ENCODE data around the gene CD44. TPM values are rescaled to one million over a fixed set of nuclear protein-coding genes. Genes with fewer than 3 reads are reported as not detected.

The CD44 gene
- total RNA-seq, 3 donors from 2014 or later (not counting 1 experiment from before 2014, with no cell fraction given): 354 to 638 (median 490) TPM

DNA sequence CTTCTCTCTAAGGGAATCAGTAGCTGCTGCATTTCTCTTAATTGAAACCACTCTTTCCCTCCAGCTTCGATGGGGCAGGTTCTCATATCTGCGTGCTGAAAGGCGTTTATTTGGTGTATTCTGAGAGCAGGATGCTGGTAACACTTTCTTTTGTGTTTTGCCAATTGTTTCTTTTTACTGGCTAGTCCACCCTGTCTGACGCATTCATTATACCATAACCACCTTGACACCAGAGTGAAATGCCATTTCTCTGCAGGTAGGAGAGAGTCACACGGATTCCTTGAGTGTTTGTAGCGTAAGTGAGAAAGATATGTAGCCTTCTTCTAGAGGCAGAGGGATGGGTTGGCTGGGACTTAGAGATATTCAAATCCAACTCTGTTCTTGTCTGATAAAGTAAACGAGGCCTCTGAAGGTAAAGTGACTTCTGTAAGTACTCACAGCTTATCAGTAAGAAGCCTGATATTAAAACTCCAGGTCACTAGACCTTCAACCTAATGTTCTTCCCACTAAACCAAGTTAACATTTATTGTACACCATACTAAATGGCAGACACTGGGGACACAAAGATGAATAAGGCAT lies 21.4 kb downstream of the CD44 start:
- intact Hi-C loops (cut with micrococcal nuclease): no loop called here
- Histone ChIP-seq H3K4me1 (ENCODE audit: control insufficient read depth, insufficient read depth, low read length) (peaks cover 68% of the 10 kb centered on the region), H3K36me3 (ENCODE audit: control insufficient read depth, insufficient read depth, low read length) (peaks cover 18% of the 10 kb centered on the region), H3K9me3 (ENCODE audit: control insufficient read depth, insufficient read depth, low read length) (no peaks in the 10 kb centered on the region), H3K4me3 (ENCODE audit: low read length) (no peak overlapping the region), H3K27ac (ENCODE audit: low read length) (peak overlapping the region; percentile 56), H3K27me3 (ENCODE audit: control insufficient read depth, insufficient read depth, low read length) (no peaks in the 10 kb centered on the region)
- peak; percentile 49 to 68 (median 67) for ATAC-seq
- TF ChIP-seq, protein P1, sequence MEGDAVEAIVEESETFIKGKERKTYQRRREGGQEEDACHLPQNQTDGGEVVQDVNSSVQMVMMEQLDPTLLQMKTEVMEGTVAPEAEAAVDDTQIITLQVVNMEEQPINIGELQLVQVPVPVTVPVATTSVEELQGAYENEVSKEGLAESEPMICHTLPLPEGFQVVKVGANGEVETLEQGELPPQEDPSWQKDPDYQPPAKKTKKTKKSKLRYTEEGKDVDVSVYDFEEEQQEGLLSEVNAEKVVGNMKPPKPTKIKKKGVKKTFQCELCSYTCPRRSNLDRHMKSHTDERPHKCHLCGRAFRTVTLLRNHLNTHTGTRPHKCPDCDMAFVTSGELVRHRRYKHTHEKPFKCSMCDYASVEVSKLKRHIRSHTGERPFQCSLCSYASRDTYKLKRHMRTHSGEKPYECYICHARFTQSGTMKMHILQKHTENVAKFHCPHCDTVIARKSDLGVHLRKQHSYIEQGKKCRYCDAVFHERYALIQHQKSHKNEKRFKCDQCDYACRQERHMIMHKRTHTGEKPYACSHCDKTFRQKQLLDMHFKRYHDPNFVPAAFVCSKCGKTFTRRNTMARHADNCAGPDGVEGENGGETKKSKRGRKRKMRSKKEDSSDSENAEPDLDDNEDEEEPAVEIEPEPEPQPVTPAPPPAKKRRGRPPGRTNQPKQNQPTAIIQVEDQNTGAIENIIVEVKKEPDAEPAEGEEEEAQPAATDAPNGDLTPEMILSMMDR (IDR thresholded peaks at IDR 0.05): no peak
- no peaks in the 10 kb centered on the region for H3K9me3 Mint-ChIP-seq
- peaks cover 85 to 93% of the 10 kb centered on the region in 2 donors for H3K4me1 Mint-ChIP-seq
- WGBS (ENCODE audit: insufficient coverage): 46% methylated on average over 4 of the region's 7 CpGs
- peak overlapping the region; percentile 31 for H3K4me3 Mint-ChIP-seq
- H3K36me3 Mint-ChIP-seq: no peaks in the 10 kb centered on the region
- H3K27ac Mint-ChIP-seq: peak overlapping the region; percentile 90 to 99
- no peaks in the 10 kb centered on the region for H3K27me3 Mint-ChIP-seq (ENCODE audit: low read depth in 2 of 2)
- DNase-seq: peak in 1 of 2 donors; percentile 70

DNA sequence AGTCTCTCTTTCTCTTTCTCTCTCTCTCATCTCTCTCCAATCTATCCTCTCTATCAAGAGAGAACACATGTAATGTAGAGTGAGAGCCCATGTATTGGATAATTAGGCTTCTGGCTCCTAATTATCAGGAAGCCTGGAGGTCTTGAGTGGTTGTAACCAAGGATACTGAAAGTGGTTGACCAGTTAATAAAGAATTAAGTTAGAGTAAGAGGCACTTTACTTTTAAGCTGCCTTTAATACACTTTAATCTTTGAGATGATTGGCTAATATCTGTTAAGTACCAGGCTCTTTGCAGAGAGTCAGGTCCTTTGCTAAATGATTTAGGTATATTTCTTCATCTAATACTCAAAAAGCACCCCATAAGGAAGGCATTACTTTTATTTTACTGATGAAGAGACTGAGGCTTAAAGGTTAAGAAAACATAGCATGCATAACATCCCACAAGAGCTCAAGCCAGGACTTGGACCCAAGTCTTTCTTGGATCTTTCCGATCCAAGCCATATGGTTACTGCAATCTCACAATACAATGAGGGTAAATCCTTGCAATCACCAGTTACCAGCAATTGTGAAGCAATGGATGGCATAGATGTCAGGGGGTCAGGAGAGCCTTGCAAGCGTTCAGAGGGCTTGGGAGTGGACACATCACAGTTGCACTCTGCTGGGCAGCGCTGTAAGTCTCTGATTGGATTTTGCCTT lies 22.1 kb downstream of the CD44 start:
- Mint-ChIP-seq H3K27me3 (ENCODE audit: low read depth in 2 of 2) (no peaks in the 10 kb centered on the region), H3K4me3 (peak overlapping the region; percentile 31), H3K27ac (peak overlapping the region; percentile 90 to 99), H3K9me3 (no peaks in the 10 kb centered on the region), H3K4me1 (peaks cover 86 to 93% of the 10 kb centered on the region in 2 donors), H3K36me3 (no peaks in the 10 kb centered on the region)
- H3K9me3 ChIP-seq (ENCODE audit: control insufficient read depth, insufficient read depth, low read length): no peaks in the 10 kb centered on the region
- peak overlapping the region; percentile 56 for H3K27ac ChIP-seq (ENCODE audit: low read length)
- no peaks in the 10 kb centered on the region for H3K27me3 ChIP-seq (ENCODE audit: control insufficient read depth, insufficient read depth, low read length)
- intact Hi-C loops (cut with micrococcal nuclease): no loop called here
- WGBS (ENCODE audit: insufficient coverage): 99% methylated on average over 3 of the region's 3 CpGs
- H3K4me3 ChIP-seq (ENCODE audit: low read length): no peak overlapping the region
- ATAC-seq: no peak
- DNase-seq: no peak
- H3K4me1 ChIP-seq (ENCODE audit: control insufficient read depth, insufficient read depth, low read length): peaks cover 71% of the 10 kb centered on the region
- peaks cover 18% of the 10 kb centered on the region for H3K36me3 ChIP-seq (ENCODE audit: control insufficient read depth, insufficient read depth, low read length)
- TF ChIP-seq, protein P1 (IDR thresholded peaks at IDR 0.05): no peak

DNA sequence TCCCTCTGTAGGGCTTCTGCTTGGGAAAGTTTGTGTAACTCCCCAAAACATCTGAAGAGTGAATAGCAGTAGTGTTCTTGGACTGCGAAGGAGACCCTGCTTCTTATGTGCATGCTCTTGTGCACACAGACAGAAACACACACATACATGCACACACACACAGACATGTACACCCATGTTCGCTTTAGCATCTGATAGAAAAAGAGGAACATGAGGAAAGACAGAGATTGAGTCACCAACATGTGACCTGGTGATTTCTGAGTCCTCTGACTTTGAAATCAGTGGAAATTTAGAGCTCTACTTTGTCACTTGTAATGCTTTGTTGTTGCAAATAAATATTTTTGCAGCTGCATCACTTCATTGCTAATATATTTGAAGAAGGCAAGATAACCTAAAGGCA lies 23.8 kb downstream of the CD44 start:
- DNase-seq: peak in 1 of 2 donors; percentile 52
- Histone ChIP-seq H3K27me3 (ENCODE audit: control insufficient read depth, insufficient read depth, low read length) (no peaks in the 10 kb centered on the region), H3K4me1 (ENCODE audit: control insufficient read depth, insufficient read depth, low read length) (peaks cover 77% of the 10 kb centered on the region), H3K4me3 (ENCODE audit: low read length) (no peak overlapping the region), H3K9me3 (ENCODE audit: control insufficient read depth, insufficient read depth, low read length) (no peaks in the 10 kb centered on the region), H3K36me3 (ENCODE audit: control insufficient read depth, insufficient read depth, low read length) (peaks cover 16% of the 10 kb centered on the region), H3K27ac (ENCODE audit: low read length) (peak overlapping the region; percentile 99)
- Mint-ChIP-seq H3K4me3 (peak overlapping the region; percentile 25), H3K27me3 (ENCODE audit: low read depth in 2 of 2) (no peaks in the 10 kb centered on the region), H3K9me3 (no peaks in the 10 kb centered on the region), H3K27ac (peak overlapping the region; percentile 90 to 99), H3K36me3 (no peaks in the 10 kb centered on the region), H3K4me1 (peaks cover 93 to 98% of the 10 kb centered on the region in 2 donors)
- WGBS (ENCODE audit: insufficient coverage): 64% methylated on average over 1 of the region's 2 CpGs
- TF ChIP-seq, protein P1 (IDR thresholded peaks at IDR 0.05): no peak
- intact Hi-C loops (cut with micrococcal nuclease): no loop called here
- ATAC-seq: no peak

All from natural killer cell (primary cell).